HCEC 1CT (cell line): Measurements from ENCODE around the gene PDS5A.
A peak's percentile ranks its signal among the peaks of the same experiment; 100 is the strongest.
"Not testable (repeated sequence)": the region's sequence is repeated elsewhere in the genome, so short reads cannot be mapped to it uniquely, and the experiment has no call there.

Source experiments
- DNase-seq: peaks from one replicate; pipeline ENCODE4 v3.0.0-alpha.2; 2017

PDS5A gene, protein sequence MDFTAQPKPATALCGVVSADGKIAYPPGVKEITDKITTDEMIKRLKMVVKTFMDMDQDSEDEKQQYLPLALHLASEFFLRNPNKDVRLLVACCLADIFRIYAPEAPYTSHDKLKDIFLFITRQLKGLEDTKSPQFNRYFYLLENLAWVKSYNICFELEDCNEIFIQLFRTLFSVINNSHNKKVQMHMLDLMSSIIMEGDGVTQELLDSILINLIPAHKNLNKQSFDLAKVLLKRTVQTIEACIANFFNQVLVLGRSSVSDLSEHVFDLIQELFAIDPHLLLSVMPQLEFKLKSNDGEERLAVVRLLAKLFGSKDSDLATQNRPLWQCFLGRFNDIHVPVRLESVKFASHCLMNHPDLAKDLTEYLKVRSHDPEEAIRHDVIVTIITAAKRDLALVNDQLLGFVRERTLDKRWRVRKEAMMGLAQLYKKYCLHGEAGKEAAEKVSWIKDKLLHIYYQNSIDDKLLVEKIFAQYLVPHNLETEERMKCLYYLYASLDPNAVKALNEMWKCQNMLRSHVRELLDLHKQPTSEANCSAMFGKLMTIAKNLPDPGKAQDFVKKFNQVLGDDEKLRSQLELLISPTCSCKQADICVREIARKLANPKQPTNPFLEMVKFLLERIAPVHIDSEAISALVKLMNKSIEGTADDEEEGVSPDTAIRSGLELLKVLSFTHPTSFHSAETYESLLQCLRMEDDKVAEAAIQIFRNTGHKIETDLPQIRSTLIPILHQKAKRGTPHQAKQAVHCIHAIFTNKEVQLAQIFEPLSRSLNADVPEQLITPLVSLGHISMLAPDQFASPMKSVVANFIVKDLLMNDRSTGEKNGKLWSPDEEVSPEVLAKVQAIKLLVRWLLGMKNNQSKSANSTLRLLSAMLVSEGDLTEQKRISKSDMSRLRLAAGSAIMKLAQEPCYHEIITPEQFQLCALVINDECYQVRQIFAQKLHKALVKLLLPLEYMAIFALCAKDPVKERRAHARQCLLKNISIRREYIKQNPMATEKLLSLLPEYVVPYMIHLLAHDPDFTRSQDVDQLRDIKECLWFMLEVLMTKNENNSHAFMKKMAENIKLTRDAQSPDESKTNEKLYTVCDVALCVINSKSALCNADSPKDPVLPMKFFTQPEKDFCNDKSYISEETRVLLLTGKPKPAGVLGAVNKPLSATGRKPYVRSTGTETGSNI (N-terminal part only)

GRCh38 chr4:39977489-39978377 is at the start of gene PDS5A:
TSS of gene PDS5A (minus strand) at chr4:39977911. CDS start at chr4:39976577, 1,334 bp downstream.
- DNase-seq, result peak; percentile 77

DNA sequence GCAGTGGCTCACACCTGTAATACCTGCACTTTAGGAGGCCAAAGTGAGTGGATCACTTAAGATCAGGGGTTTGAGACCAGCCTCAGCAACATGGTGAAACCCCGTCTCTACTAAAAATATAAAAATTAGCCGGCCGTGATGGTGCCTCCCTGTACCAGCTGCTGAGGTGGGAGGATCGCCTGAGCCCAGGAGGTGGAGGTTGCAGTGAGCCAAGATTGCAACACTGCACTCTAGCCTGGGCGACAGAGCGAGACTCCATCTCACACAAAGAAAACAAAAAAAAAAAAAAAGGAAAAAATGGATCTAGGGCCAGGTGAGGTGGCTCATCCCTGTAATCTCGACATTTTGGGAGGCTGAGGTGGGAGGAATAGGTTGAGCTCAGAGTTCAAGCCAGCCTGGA is 46.3 kb upstream of the PDS5A start:
- DNase-seq, result not testable (repeated sequence)

- DNase-seq, result not testable (repeated sequence)
Observed at GRCh38 chr4:40021116-40021515, 43.4 kb upstream of the PDS5A start.

DNA sequence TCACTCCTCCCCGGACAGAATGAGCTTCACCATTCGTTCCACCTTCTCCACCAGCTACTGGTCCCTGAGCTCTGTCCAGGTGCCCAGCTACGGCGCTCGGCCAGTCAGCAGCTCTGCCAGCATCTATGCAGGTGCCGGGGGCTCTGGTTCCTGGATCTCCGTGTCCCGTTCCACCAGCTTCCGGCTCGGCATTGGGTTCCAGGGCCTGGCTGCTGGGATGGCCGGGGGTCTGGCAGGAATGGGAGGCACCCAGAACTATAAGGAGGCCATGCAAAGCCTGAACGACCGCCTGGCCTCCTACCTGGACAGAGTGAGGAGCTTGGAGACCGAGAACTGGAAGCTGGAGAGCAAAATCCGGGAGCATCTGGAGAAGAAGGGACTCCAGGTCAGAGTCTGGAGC is 42.5 kb upstream of the PDS5A start:
- no peak for DNase-seq

DNA sequence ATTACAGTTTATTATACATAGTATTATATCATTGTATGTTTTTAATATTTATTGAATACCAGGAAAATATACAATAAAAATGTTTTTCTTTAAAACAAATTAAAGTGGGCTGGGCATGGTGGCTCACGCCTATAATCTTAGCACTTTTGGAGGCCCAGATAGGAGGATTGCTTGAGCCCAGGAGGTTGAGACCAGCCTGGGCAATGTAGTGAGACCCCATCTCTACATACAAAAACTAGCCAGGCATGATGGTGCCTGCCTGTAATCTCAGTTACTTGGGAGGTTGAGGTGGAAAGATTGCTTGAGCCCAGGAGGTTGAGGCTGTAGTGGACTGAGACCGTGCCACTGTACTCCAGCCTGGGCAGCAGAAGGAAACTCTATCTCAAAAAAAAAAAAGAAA is 38.3 kb upstream of the PDS5A start:
- DNase-seq, result no peak

GRCh38 chr4:40003986-40004385 is 26.3 kb upstream of the PDS5A start:
- peak; percentile 80 for DNase-seq

GRCh38 chr4:40000711-40001110 is 23.0 kb upstream of the PDS5A start:
- no peak for DNase-seq

DNA sequence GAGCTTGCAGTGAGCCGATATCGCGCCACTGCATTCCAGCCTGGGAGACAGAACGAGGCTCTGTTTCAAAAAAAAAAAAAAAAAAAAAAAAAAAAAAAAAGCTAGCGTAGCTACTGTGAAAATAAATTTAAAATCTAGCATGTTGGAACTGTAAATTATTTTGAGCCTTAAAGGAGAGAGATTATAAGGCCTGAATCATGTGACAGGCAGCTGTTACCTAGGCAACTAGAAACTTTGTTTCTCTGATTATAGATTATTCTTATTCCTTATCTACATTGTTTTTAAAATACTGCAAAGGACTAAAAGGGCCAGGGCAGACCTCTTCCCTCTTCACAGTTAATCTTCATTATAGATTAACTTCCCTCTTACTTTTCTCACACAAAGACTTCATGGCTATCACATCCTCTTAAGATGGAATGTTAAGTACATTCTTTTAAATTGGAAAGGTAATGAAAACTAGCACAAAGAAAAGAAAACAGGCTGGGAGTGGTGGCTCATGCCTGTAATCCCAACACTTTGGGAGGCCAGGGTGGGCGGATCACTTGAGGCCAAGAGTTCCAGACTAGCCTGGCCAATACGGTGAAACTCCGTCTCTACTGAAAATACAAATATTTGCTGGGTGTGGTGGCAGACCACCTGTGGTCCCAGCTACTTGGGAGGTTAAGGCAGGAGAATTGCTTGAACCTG is 21.1 kb upstream of the PDS5A start:
- DNase-seq, result no peak

- no peak for DNase-seq
Observed at GRCh38 chr4:39996811-39997210, 19.1 kb upstream of the PDS5A start.

- DNase-seq, result no peak
Observed at GRCh38 chr4:39994406-39994805, 16.7 kb upstream of the PDS5A start.

- DNase-seq, result not testable (repeated sequence)
Observed at GRCh38 chr4:39989381-39989780, 11.7 kb upstream of the PDS5A start.

DNA sequence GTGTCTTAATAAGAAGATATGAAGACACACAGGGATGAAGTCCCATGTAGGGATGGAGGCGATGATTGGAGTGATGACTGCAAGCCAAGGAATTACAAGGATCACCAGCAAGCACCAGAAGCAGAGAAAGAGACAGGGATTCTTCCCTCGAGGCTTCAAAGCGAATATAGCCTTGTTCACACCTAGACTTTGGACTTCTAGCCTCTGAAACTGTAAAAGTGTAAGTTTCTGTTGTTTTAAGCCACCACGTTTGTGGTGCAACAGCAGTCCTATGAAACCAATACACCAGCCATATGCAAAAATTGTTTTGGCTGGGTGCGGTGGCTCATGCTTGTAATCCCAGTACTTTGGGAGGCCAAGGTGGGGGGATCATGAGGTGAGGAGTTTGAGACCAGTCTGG is 9.8 kb upstream of the PDS5A start:
- DNase-seq, result no peak

GRCh38 chr4:39978904-39979303 is 1.2 kb upstream of the PDS5A start:
- DNase-seq, result no peak

GRCh38 chr4:39978378-39978775 is 666 bp upstream of the PDS5A start:
- no peak for DNase-seq

DNA sequence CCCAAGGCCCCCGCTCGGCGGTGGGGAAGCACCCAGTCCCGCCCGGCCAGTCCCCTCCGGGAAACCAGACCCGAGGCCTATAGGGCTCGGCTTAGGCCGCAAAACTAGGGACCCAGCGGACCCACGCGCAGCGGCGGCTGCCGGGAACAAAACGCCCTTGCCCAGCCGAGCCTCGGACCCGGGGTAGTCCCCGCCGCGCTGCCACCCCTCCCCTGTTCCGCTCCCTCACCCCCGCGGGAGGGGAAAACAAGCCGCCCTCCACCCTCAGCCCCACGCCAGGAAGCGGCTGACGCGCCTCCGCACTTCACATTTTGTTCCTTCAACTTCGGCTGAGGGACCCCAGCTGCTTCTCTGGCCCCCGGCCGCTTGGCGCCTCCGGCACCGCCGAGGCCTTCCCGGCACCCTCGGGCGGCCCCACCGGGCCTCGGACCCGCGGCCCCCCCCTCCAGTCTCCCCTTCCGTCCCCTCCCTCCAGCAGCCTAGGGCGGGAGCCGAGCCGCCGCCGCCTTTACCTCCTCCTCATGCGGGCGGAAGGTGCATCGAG is 694 bp downstream of the PDS5A start:
- DNase-seq, result no peak

GRCh38 chr4:39976141-39976944 is 1.4 kb downstream of the PDS5A start:
- peak; percentile 70 for DNase-seq

DNA sequence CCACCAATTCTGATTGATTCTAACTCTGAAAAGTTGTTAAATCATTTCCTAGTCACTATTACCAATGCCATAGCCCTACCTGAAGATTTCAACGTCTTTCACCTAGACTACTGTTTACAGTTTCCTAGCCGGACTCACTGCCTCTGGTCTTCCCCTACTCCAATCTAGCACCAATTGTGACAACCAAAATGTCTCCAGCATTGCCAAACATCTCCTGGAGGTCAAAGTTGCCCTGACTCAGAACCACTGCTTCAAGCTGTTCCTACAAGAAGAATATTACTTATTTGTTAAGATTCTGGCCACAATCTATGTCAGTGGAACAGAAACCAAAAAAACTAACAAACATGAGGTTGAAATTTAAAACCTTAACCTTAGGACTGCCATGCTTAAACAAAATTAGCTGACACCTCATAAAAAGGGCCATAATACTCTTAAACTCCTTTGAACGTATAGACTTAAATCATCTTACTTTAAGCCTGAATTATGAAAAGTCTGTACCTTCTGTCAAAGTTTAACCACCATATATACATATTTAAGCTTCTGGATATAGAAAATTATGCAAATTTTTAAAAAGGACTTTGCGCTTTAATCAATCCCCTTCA is 2.1 kb downstream of the PDS5A start:
- DNase-seq, result peak; percentile 50

DNA sequence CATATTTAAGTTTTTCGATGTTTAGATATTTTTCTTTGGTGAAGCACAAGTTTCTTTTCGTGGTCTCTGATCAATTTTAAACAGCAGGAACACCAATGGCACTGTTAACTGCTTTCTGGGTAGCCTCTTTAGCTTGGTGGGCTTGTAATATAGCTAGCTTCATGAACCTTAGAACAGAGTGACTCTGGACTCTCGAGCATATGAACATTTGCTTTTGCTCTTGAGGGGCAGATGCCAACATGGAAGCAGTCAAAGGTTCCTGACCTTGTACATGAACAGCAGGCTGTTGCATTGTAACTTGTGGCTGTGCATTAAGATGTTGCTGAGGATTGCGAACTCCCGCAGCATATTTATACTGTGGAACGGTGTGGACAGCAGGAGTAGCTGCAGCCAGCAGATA is 4.7 kb downstream of the PDS5A start:
- not testable (repeated sequence) for DNase-seq

GRCh38 chr4:39970671-39971640 is 6.8 kb downstream of the PDS5A start:
- peak; percentile 15 for DNase-seq
